GM19099 (cell line): ENCODE measurements around the gene RPTOR.

Source experiments
- POLR2A ChIP-seq: IDR thresholded peaks from 3 replicates; pipeline ENCODE4 v1.6.1; 2011; ENCODE audit warnings: low read depth; ENCODE audit not compliant: insufficient read length; ENCODE audit errors: extremely low read depth

Gene RPTOR

DNA sequence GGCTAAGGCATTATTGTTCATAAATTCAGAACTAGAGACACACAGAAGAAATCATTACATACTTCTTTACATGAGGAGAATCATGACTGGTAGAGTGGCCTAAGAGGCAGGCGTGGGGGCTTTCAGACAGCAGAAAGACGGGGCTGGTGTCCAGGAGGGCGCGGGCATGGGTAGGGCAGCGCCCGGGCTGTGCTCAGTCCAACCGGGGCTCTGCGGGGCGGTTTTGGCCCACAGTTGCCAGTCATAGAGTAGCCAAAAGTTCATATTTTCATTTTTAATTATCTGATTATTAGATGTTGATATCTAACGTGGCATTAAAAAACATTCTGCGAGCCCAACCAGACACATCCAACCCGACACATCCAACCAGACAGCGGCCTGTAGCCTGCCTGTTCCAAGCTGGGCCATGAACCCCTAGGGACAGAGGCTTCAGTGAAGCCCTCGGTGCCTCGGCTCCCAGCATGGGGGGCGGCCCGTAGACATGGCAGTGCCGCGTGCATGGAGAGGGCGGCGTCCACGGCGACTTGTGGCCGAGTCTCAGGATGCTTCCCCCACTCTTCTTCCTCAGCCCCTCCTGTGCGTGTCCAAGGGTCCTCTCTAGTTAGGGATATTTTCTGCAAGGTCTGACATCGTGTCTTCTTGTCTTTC is 284.7 kb downstream of the RPTOR start:
- no peak for TF ChIP-seq POLR2A

DNA sequence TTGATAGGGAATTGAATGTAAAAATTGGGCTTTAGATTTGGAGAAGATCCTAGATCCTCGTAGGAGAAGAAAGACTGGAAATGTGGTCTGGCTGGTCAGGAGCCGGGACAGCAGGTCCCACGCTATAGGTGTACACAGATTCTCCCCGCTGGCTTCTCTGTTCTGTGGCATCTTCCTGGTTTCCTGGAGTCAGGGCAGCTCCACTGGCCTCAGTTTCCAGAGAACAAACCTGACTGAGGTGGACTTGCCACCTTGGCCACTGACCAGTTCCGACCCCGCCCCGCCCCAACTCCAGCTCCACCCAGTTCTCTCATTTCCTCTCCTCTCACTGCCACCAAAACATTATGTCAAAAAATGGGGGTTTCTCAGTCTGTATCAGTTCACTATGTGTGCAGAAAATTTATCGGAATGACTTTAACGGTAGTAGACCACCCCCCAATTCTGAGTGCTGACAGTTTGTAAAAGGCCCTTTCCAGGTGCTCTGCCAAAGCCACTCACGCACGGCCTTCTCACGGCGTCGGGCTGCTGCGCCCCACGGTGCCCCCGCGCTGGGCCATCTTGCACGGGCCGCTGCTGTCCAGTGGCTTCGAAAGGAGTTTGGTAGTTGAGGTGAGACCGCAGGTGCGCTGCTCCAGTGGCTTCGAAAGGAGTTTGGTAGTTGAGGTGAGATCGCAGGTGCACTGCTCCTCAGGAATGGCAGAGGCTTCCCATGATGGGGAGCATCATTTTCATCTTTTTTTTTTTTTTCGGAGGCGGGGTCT is 285.6 kb downstream of the RPTOR start:
- no peak for TF ChIP-seq POLR2A

DNA sequence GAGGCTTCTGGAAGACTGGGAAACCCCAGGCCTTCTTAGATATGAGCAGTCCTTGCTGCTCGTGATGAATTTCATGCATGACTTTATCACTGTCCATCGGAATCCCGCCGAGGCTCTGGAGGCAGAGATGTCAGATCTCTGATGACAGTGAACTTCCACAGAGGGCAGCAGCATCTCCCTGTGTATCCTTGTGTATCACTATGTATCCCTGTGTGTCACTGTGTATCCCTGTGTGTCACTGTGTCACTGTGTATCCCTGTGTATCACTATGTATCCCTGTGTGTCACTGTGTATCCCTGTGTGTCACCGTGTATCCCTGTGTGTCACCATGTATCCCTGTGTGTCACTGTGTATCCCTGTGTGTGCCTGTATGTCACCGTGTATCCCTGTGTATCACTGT is 286.9 kb downstream of the RPTOR start:
- TF ChIP-seq POLR2A = no peak

DNA sequence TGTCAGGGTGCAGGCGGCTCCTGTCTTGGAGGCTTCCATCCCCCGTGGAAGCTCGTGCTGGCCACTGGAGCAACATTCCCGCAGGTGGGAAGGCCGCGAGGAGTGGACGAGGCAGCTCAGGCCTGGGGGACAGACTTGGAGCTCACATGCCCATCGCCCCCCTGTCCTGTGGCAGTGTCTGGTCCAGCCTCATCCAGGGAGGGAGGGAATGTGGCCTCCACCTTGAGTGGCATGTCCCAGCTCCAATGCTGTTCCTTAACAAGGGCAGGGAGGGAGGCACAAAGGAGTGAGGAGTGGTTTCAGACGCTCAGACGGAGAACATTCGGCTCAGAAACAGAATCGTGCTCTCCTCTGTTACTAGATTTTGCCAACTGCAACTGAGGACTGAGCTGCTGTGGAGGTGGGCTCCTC is 287.6 kb downstream of the RPTOR start:
- TF ChIP-seq POLR2A = no peak

DNA sequence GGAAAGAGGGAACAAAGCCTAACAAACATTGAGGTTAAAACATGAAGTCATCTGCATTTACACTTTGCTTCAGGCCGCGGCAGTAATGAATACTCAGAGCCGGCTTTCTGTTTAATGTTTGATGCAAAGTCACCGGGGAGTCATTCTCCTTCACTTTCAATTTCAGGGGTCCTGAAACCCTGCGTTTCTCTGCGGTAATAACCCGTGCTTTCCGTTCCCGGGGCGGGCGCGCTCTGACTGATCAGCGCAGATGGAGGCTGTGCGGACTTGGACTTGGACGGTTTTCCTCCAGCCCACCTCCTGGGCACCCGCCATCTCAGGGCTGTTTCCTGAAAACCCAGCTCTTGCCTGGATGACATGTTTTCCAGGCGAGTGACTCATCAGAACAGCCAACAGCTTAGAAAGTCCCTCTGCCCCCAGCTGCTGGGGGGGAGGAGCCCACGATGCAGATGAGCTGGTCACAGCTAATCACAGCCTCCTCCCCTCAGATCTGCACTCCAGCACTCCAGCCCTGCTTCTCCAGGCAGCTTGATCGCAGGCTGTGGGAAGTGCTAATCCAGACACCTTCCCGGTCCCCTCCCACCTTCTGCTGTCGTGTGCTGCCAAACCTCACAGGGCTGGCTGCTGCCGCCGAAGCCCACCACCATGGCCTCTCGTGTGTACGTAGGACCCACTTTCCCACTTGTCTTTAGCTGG is 288.4 kb downstream of the RPTOR start:
- TF ChIP-seq POLR2A = no peak

DNA sequence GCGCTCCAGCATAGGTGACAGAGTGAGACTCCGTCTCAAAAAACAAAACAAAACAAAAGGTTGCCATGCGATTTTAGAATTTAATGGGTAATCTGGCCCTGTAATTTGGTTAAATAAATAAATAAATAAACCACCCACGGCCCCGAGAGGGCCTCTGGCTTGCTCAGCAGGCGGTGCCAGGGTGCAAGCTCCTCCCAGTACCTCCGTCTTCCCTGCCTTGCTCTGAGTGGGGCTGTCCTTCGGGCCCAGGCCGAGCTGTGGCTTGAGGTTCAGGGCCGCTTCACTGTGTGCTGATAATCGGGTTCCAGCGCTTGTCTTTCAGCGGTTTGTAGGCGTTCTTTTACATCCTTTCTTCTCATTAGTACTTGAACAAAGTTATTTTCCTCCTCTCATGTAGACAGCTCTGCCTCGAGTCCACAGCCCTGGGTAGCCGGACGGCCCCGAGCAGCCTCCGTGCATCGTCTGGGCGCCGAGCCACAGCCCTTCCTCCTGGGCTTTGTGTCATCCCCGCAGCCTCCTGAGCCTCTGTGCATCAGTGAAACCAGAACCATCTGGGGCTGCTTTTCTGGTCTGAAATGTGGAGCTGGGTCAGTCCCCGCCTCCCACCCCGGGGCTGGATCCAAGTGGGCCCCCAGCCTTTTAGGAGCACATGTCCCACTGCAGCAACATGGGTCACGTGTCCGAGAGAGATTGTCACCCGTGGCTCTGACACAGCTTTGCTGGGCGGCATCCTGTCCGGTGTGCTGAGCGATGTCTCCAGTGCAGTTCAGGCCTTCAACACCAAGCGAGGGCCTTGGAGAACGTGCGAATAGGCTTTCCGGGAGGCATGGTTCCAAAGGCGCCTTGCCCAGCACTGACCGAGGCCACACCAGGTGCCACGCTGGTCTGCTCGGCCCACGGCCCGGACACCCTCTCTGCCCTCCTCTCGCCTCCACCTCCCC is 289.6 kb downstream of the RPTOR start:
- TF ChIP-seq POLR2A = no peak

DNA sequence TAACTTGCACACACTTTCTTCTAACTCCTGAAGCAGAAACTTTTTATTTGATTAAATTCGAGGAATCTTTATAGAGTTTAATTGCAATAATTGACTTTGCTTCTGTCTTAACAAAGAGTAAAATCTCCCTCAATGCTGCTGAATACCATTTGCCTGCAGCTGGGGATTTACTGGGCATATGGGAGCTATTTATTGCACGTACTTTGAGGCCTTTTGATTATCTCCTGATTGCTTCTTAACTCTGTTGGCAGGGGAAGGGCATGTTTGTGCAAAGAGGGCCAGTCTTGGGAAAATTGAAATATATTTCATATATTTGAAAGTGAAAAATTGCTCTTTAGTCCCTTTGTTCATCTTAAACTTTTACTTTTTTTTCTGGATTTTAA is 290.2 kb downstream of the RPTOR start:
- no peak for TF ChIP-seq POLR2A

DNA sequence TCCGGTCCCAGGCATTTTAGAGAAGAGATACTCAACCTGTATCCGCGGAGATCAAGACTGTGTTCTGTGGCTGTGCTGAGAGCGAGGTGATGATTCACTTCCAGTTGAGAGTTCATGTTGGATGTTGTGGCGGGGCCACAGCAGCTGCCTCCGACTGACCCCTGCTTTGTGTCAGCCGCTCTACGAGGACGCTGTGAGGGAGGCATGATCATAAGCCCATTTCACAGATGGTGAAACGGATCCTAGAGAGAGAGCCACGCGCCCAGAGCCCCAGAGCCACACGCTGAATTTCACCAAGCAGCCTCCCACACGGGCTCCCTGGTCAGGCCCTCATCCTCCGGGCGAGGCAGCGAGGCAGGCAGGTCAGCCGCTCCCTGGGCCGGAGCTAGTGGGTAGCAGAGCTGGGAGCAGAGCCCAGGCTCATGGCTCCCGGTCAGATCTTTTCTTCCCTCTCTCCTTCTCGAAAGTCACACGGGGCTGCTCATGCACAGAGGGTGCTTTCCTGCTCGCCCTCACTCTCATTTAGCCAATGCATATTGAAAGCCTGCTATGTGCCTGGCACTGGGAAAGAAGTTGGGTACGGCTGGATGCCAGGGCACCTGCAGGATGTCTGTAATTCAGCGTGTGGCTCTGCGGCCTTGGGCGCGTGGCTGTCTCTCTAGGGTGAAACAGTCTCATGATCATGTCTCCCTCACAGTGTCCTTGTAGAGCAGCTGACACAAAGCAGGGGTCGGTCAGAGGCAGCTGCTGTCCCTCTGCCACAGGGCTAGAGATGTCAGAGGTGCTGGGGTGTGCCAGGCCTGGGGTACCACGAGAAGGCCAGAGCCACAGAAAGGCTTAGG is 291.4 kb downstream of the RPTOR start:
- no peak for TF ChIP-seq POLR2A

DNA sequence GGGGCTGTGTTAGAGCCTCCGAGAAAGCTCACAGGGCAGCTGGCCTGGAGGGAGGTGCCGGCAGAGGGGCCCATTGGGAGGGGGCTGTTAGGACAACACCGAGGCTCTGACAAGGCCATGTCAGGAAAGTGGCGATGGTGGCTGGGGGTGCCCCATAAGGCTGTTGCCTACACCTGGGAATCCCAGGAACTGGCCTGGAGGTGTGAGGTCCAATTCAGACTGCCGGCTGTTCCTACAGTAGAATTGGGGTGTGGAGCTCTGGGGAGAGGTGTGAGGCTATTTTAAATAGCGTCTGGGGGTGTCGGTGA is 292.0 kb downstream of the RPTOR start:
- TF ChIP-seq POLR2A = no peak

DNA sequence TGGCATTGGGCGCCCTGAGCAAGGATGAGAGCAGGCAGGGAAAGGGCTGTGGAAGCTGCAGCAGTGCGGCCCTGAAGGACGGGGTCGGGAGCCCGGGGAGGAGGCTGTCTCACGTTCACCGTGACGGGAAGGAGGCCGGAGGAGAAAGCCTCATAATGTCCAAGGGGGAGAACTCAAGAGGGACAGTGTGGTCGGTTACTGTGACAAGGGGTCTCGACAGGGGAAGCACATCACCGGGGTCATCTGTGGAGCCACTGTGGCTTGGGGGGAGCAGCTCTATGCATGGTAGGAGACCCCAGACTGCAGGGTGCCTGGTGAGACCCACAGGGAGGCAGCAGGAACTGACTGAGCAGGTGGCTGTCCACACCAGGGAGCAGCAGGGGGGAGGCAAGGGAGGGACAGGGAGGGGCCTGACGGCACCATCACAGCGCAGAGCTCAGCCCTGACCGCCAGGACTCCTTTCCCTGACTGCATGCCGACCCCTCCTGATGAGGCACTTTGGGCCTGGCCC is 292.4 kb downstream of the RPTOR start:
- TF ChIP-seq POLR2A = no peak

DNA sequence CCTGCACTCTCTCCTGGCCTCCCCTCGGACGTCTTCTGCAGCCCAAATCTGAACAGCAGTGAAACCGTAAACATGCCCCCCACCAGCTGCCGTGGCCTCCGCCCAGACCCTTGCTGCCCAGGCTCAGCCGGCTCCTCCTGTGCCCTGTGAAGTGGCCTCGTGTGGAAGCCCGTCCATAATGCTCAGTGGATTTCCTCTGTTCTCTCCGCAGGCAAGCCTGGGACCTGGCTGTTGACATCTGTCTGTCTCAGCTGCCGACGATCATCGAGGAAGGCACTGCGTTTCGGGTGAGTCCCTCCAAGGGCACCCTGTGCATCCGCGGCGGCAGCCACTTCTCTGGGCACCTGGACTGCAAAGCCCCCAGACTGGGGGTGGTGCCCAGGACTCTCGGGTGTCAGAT is 293.1 kb downstream of the RPTOR start:
- no peak for TF ChIP-seq POLR2A

DNA sequence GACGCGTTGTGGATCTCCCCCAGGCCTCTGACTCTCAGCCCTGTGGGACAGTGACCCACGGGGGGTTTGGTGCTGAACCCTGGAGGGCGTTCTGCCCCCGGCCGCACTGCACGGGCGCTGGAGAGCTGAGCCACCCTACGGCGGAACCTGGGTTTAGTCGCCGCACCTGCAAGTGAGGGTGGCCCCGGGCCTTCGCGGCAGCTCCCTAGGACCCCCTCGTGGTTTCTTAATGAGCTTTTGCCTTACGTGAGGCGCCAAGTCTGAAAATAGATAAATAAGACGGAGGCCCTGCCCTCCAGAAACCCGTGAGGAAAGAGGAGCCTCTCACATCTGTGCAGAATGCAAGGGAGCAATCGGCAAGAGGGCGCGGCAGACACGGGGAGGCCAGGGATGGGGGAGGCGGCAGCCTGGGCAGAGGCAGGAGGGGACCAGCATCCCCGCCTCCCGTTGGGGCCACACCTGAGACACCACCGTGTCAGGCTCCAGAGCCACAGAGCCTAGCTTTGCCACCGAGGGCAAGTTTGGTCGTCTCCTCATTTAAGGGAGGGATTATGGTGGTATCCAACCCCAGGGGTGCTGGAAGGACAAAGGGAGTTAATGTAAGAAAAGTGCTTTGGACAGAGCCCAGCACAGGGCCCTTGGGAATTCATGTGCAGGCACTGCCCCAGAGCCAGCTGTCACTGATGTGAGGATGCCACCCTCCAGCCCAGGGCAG is 293.8 kb downstream of the RPTOR start:
- no peak for TF ChIP-seq POLR2A

DNA sequence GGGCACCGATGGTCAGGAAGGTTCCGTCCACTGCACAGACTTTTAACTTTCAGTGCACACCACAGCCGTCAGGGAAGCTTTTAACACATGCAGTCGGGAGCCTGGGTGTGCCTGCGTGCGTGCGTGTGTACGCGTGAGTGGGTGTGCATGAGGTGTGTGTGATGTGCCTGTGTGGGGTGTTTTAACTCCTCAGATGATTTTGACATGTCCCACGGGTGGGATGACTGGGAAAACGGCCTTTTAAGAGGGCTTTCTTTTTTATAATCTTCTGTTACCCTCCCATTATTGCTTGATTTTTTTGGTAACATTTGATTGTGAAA is 294.3 kb downstream of the RPTOR start:
- no peak for TF ChIP-seq POLR2A
